Measurements from ENCODE around the gene ETV2. TPM values are rescaled to one million over a fixed set of nuclear protein-coding genes. Genes with fewer than 3 reads are reported as not detected.
"Not testable (repeated sequence)": the region's sequence is repeated elsewhere in the genome, so short reads cannot be mapped to it uniquely, and the experiment has no call there.

ETV2 gene
- 1.2 and 1.3 TPM in 2 replicates for total RNA-seq
- long read RNA-seq: 0 reads

DNA sequence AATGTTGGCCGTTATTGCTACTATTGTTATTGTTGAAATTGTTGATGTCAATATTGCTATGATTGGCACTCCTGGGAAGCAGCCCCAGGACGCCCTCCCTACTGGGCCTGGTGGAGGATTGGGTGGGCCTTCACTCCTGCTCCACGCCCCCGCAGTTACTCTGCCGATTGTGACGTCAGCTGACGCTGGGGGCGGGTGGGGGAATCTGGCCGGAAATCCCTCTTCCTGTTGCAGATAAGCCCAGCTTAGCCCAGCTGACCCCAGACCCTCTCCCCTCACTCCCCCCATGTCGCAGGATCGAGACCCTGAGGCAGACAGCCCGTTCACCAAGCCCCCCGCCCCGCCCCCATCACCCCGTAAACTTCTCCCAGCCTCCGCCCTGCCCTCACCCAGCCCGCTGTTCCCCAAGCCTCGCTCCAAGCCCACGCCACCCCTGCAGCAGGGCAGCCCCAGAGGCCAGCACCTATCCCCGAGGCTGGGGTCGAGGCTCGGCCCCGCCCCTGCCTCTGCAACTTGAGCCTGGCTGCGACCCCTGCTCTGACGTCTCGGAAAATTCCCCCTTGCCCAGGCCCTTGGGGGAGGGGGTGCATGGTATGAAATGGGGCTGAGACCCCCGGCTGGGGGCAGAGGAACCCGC lies at the start of gene ETV2:
ETV2 (plus strand) TSS at position 231 of the 637 bp plus-strand sequence. CDS start 716 bp downstream, outside the sequence.
- no peak for TF ChIP-seq CTCF (IDR thresholded peaks at IDR 0.05)
- Mint-ChIP-seq H3K27me3 (ENCODE audit: unreplicated experiment) (no peaks in the 10 kb centered on the region), H3K4me3 (ENCODE audit: unreplicated experiment) (peak within 1 kb of the TSS; percentile 47), H3K36me3 (ENCODE audit: unreplicated experiment) (peaks cover 11% of the 10 kb centered on the region), H3K27ac (ENCODE audit: unreplicated experiment) (no peak within 1 kb of the TSS), H3K9me3 (ENCODE audit: unreplicated experiment) (no peaks in the 10 kb centered on the region), H3K4me1 (ENCODE audit: unreplicated experiment) (peaks cover 15% of the 10 kb centered on the region)
- no peak for DNase-seq (ENCODE audit: extremely low spot score, unreplicated experiment)

- no peak for DNase-seq (ENCODE audit: extremely low spot score, unreplicated experiment)
- Mint-ChIP-seq H3K36me3 (ENCODE audit: unreplicated experiment) (no peaks in the 10 kb centered on the region), H3K9me3 (ENCODE audit: unreplicated experiment) (no peaks in the 10 kb centered on the region), H3K4me1 (ENCODE audit: unreplicated experiment) (peaks cover 3% of the 10 kb centered on the region), H3K4me3 (ENCODE audit: unreplicated experiment) (no peak overlapping the region), H3K27me3 (ENCODE audit: unreplicated experiment) (peaks cover 10% of the 10 kb centered on the region), H3K27ac (ENCODE audit: unreplicated experiment) (no peak overlapping the region)
- peak; percentile 50 for TF ChIP-seq CTCF (IDR thresholded peaks at IDR 0.05)
Observed at GRCh38 chr19:35592226-35592625, 49.3 kb upstream of the ETV2 start.

GRCh38 chr19:35595026-35595425 lies 46.5 kb upstream of the ETV2 start:
- H3K36me3 Mint-ChIP-seq (ENCODE audit: unreplicated experiment); H3K4me1 Mint-ChIP-seq (ENCODE audit: unreplicated experiment); H3K27me3 Mint-ChIP-seq (ENCODE audit: unreplicated experiment); H3K9me3 Mint-ChIP-seq (ENCODE audit: unreplicated experiment); DNase-seq (ENCODE audit: extremely low spot score, unreplicated experiment); H3K27ac Mint-ChIP-seq (ENCODE audit: unreplicated experiment); H3K4me3 Mint-ChIP-seq (ENCODE audit: unreplicated experiment): not testable (repeated sequence)

GRCh38 chr19:35595928-35596327 lies 45.6 kb upstream of the ETV2 start:
- no peak overlapping the region for H3K27ac Mint-ChIP-seq (ENCODE audit: unreplicated experiment)
- H3K4me1 Mint-ChIP-seq (ENCODE audit: unreplicated experiment): peaks cover 1% of the 10 kb centered on the region
- peaks cover 8% of the 10 kb centered on the region for H3K27me3 Mint-ChIP-seq (ENCODE audit: unreplicated experiment)
- no peak for TF ChIP-seq CTCF (IDR thresholded peaks at IDR 0.05)
- no peak overlapping the region for H3K4me3 Mint-ChIP-seq (ENCODE audit: unreplicated experiment)
- DNase-seq (ENCODE audit: extremely low spot score, unreplicated experiment): no peak
- H3K36me3 Mint-ChIP-seq (ENCODE audit: unreplicated experiment): no peaks in the 10 kb centered on the region
- H3K9me3 Mint-ChIP-seq (ENCODE audit: unreplicated experiment): no peaks in the 10 kb centered on the region

GRCh38 chr19:35596366-35596999 lies 45.1 kb upstream of the ETV2 start:
- Mint-ChIP-seq H3K4me3 (ENCODE audit: unreplicated experiment) (no peak overlapping the region), H3K27me3 (ENCODE audit: unreplicated experiment) (peaks cover 8% of the 10 kb centered on the region), H3K9me3 (ENCODE audit: unreplicated experiment) (no peaks in the 10 kb centered on the region), H3K4me1 (ENCODE audit: unreplicated experiment) (peaks cover 1% of the 10 kb centered on the region), H3K36me3 (ENCODE audit: unreplicated experiment) (no peaks in the 10 kb centered on the region), H3K27ac (ENCODE audit: unreplicated experiment) (no peak overlapping the region)
- DNase-seq (ENCODE audit: extremely low spot score, unreplicated experiment): no peak
- no peak for TF ChIP-seq CTCF (IDR thresholded peaks at IDR 0.05)

All from osteocyte (in vitro differentiated cells).